PFSK-1 (cell line): ENCODE measurements around the gene ABLIM2.

Source experiments
- FOXP2 ChIP-seq: optimal IDR thresholded peaks from 2 replicates; pipeline ENCODE3; 2011; ENCODE audit warnings: borderline replicate concordance, control low read depth, inconsistent platforms; ENCODE audit not compliant: insufficient read depth; ENCODE audit errors: extremely low read length, extremely low read depth
- POLR2AphosphoS5 ChIP-seq: IDR thresholded peaks from 2 replicates; pipeline ENCODE4 v1.6.1; 2012; ENCODE audit warnings: low read depth, mild to moderate bottlenecking, control low read depth, low read length, moderate library complexity
- SIN3A ChIP-seq: IDR thresholded peaks from 2 replicates; pipeline ENCODE4 v1.6.1; 2012; ENCODE audit warnings: mild to moderate bottlenecking, low read length, moderate library complexity, borderline replicate concordance; ENCODE audit not compliant: insufficient read depth
- TAF1 ChIP-seq: IDR thresholded peaks from 2 replicates; pipeline ENCODE4 v1.6.1; 2012; ENCODE audit warnings: low read length, control low read depth, borderline replicate concordance; ENCODE audit not compliant: insufficient read depth
- TF ChIP-seq, protein P1 (sequence below), 2 experiments: IDR thresholded peaks; 2 replicates each; pipeline versions ENCODE4 v1.6.1 to v1.8.0; 2011 to 2012; ENCODE audit warnings: low read depth in 2 of 2, low read length in 2 of 2, control low read depth in 1 of 2, inconsistent platforms in 1 of 2, mild to moderate bottlenecking in 1 of 2, moderate library complexity in 1 of 2; ENCODE audit not compliant: insufficient read depth in 1 of 2

The ABLIM2 gene

GRCh38 chr4:8114456-8115202, 44.0 kb downstream of the ABLIM2 start:
- TF ChIP-seq SIN3A (no peak), TAF1 (no peak), POLR2AphosphoS5 (no peak), FOXP2 (no peak)
- TF ChIP-seq, protein P1, sequence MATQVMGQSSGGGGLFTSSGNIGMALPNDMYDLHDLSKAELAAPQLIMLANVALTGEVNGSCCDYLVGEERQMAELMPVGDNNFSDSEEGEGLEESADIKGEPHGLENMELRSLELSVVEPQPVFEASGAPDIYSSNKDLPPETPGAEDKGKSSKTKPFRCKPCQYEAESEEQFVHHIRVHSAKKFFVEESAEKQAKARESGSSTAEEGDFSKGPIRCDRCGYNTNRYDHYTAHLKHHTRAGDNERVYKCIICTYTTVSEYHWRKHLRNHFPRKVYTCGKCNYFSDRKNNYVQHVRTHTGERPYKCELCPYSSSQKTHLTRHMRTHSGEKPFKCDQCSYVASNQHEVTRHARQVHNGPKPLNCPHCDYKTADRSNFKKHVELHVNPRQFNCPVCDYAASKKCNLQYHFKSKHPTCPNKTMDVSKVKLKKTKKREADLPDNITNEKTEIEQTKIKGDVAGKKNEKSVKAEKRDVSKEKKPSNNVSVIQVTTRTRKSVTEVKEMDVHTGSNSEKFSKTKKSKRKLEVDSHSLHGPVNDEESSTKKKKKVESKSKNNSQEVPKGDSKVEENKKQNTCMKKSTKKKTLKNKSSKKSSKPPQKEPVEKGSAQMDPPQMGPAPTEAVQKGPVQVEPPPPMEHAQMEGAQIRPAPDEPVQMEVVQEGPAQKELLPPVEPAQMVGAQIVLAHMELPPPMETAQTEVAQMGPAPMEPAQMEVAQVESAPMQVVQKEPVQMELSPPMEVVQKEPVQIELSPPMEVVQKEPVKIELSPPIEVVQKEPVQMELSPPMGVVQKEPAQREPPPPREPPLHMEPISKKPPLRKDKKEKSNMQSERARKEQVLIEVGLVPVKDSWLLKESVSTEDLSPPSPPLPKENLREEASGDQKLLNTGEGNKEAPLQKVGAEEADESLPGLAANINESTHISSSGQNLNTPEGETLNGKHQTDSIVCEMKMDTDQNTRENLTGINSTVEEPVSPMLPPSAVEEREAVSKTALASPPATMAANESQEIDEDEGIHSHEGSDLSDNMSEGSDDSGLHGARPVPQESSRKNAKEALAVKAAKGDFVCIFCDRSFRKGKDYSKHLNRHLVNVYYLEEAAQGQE (IDR thresholded peaks at IDR 0.05; ENCODE audit: insufficient read depth in 1 of 2, low read depth in 2 of 2, low read length in 2 of 2), result no peak

- TF ChIP-seq, protein P1 (IDR thresholded peaks at IDR 0.05; ENCODE audit: insufficient read depth in 1 of 2, low read depth in 2 of 2, low read length in 2 of 2), result no peak
- TF ChIP-seq FOXP2 (no peak), TAF1 (no peak), SIN3A (no peak), POLR2AphosphoS5 (no peak)
Observed at GRCh38 chr4:8113611-8114377, 44.8 kb downstream of the ABLIM2 start.

- TF ChIP-seq TAF1, result no peak
- no peak for TF ChIP-seq FOXP2
- TF ChIP-seq, protein P1 (IDR thresholded peaks at IDR 0.05; ENCODE audit: insufficient read depth in 1 of 2, low read depth in 2 of 2, low read length in 2 of 2), result no peak
- no peak for TF ChIP-seq SIN3A
- TF ChIP-seq POLR2AphosphoS5, result no peak
Observed at GRCh38 chr4:8112672-8113071, 45.9 kb downstream of the ABLIM2 start.

- TF ChIP-seq FOXP2 (no peak), SIN3A (no peak), TAF1 (no peak), POLR2AphosphoS5 (no peak)
- TF ChIP-seq, protein P1 (IDR thresholded peaks at IDR 0.05; ENCODE audit: insufficient read depth in 1 of 2, low read depth in 2 of 2, low read length in 2 of 2), result no peak
Observed at GRCh38 chr4:8112036-8112576, 46.5 kb downstream of the ABLIM2 start.
